K562 (cell line): ENCODE results near the gene RPS6KA4. TPM values are rescaled to one million over a fixed set of nuclear protein-coding genes. Genes with fewer than 3 reads are reported as not detected.

Source experiments
- CEBPZ ChIP-seq: fragments of 150-350 bp; IDR thresholded peaks from 2 replicates; pipeline ENCODE4 v1.6.1; 2014; ENCODE audit warnings: low read depth, mild to moderate bottlenecking, low read length, borderline replicate concordance
- CHD1 ChIP-seq: fragments of 200-600 bp; sonication (generic); IDR thresholded peaks from one replicate; pipeline ENCODE4 v1.6.1; 2012; ENCODE audit warnings: mild to moderate bottlenecking, moderate library complexity, low read length, inconsistent platforms
- DNMT1 ChIP-seq: fragments of 450-650 bp; IDR thresholded peaks from 2 replicates; pipeline ENCODE4 v1.6.1; 2016; ENCODE audit warnings: antibody characterized with exemption, mild to moderate bottlenecking
- FOXA1 ChIP-seq: fragments of 450-650 bp; IDR thresholded peaks from 2 replicates; pipeline ENCODE4 v1.6.1; 2016; ENCODE audit warnings: mild to moderate bottlenecking, borderline replicate concordance
- HDAC3 ChIP-seq: fragments of 450-650 bp; IDR thresholded peaks from 2 replicates; pipeline ENCODE4 v1.6.1; 2018; ENCODE audit warnings: borderline replicate concordance, mild to moderate bottlenecking, moderate library complexity; ENCODE audit not compliant: partially characterized antibody
- HDGF ChIP-seq: fragments of 450-650 bp; IDR thresholded peaks from 2 replicates; pipeline ENCODE4 v1.6.1; 2016
- MYNN ChIP-seq, 2 experiments: sonication (generic); formaldehyde crosslinking in 1 of 2; IDR thresholded peaks; 2 replicates each; pipeline versions ENCODE4 v1.5.0 to v1.6.1; 2016 to 2020; ENCODE audit warnings: antibody characterized with exemption in 1 of 2, missing genetic modification reagents in 1 of 2
- PHF20 ChIP-seq: fragments of 450-650 bp; IDR thresholded peaks from 2 replicates; pipeline ENCODE4 v1.6.1; 2018; ENCODE audit not compliant: partially characterized antibody
- RB1 ChIP-seq: fragments of 450-650 bp; IDR thresholded peaks from 2 replicates; pipeline ENCODE4 v1.6.1; 2017; ENCODE audit warnings: low read depth, mild to moderate bottlenecking
- RBM39 ChIP-seq: fragments of 200-400 bp; formaldehyde crosslinking; optimal IDR thresholded peaks from 2 replicates; pipeline ENCODE3; 2018; ENCODE audit warnings: low read depth, low read length
- RHOXF2B ChIP-seq: fragments of 250-450 bp; sonication (Bioruptor Pico); conservative IDR thresholded peaks from 2 replicates; pipeline ENCODE4 v1.5.1; 2021
- RNF2 ChIP-seq: sonication (generic); IDR thresholded peaks from 2 replicates; pipeline ENCODE4 v1.6.1; 2016
- SETDB1 ChIP-seq: IDR thresholded peaks from one replicate; pipeline ENCODE4 v1.6.1; 2012; ENCODE audit warnings: low read length, control low read depth, inconsistent platforms
- SMAD4 ChIP-seq: fragments of 250-450 bp; sonication (Bioruptor Pico); conservative IDR thresholded peaks from 2 replicates; pipeline ENCODE4 v1.8.0; 2021; ENCODE audit warnings: inconsistent platforms, mild to moderate bottlenecking, moderate library complexity
- SNIP1 ChIP-seq: fragments of 450-650 bp; IDR thresholded peaks from 2 replicates; pipeline ENCODE4 v1.7.1; 2017; ENCODE audit warnings: low read depth, mild to moderate bottlenecking
- STAT5A ChIP-seq: IDR thresholded peaks from 2 replicates; pipeline ENCODE4 v1.6.1; 2012; ENCODE audit warnings: low read length, inconsistent platforms, borderline replicate concordance
- TEAD1 ChIP-seq, 2 experiments: fragments of 450-650 bp in 1 of 2; sonication (generic) in 1 of 2; formaldehyde crosslinking; IDR thresholded peaks; 2 replicates each; pipeline versions ENCODE4 v1.4.0 to v1.8.0; 2020 to 2022; ENCODE audit warnings: mild to moderate bottlenecking in 2 of 2, missing genetic modification reagents in 1 of 2
- ZNF311 ChIP-seq: fragments of 250-450 bp; sonication (Bioruptor Pico); IDR thresholded peaks from 2 replicates; pipeline ENCODE4 v1.4.0; 2020; ENCODE audit warnings: mild to moderate bottlenecking, moderate library complexity
- polyA plus RNA-seq, 8 experiments: library from polyadenylated mRNA; depleted of rRNA in 4 of 8; stranded (reverse) in 5 of 8; unstranded in 3 of 8; fragments of >200 nt; fragmentation: Nextera tagmentation in 2 of 8; fragmentation: Illumina TruSeq in 1 of 8; extraction: Ambion mirVana in 2 of 8; extraction: Trizol in 1 of 8; gene quantifications; 2 replicates each; pipeline versions ENCODE4 v1.2.1 to v1.2.3, GENCODE V29; 2011 to 2014; ENCODE audit warnings: inconsistent platforms in 1 of 8, missing spikeins in 1 of 8
- total RNA-seq, 7 experiments: library from RNA; depleted of rRNA in 6 of 7; stranded (reverse); fragments of >200 nt in 6 of 7; fragmentation: Illumina TruSeq in 2 of 7; extraction: Trizol in 2 of 7; gene quantifications; 2 replicates each; pipeline versions ENCODE4 v1.2.1 to v1.2.3, GENCODE V29; 2011 to 2021; ENCODE audit warnings: low replicate concordance in 1 of 7
- TF ChIP-seq, protein P1 (sequence below), 2 experiments: fragments of 200-800 bp in 1 of 2; sonication (Bioruptor generic) in 1 of 2; sonication (generic) in 1 of 2; formaldehyde crosslinking in 1 of 2; IDR thresholded peaks in 1 of 2; conservative IDR thresholded peaks in 1 of 2; 2 replicates each; pipeline versions ENCODE4 v1.5.0 to v1.6.1; 2016 to 2020; ENCODE audit warnings: missing compliant biosample characterization in 1 of 2, missing genetic modification characterization in 1 of 2, missing genetic modification reagents in 1 of 2
- TF ChIP-seq, protein P2 (sequence below): fragments of 450-650 bp; formaldehyde crosslinking; IDR thresholded peaks from 2 replicates; pipeline ENCODE4 v1.4.0; 2022; ENCODE audit warnings: mild to moderate bottlenecking, moderate library complexity
- TF ChIP-seq, protein P3 (sequence below): fragments of 250-450 bp; sonication (Bioruptor Pico); IDR thresholded peaks from 2 replicates; pipeline ENCODE4 v1.5.0; 2021

RPS6KA4 gene
- total and polyA plus RNA-seq, 9 of the 15 experiments (the other 6 are each of a cell fraction or from before 2014, with no cell fraction given): 0.15 to 23.8 (median 9.8) TPM

DNA sequence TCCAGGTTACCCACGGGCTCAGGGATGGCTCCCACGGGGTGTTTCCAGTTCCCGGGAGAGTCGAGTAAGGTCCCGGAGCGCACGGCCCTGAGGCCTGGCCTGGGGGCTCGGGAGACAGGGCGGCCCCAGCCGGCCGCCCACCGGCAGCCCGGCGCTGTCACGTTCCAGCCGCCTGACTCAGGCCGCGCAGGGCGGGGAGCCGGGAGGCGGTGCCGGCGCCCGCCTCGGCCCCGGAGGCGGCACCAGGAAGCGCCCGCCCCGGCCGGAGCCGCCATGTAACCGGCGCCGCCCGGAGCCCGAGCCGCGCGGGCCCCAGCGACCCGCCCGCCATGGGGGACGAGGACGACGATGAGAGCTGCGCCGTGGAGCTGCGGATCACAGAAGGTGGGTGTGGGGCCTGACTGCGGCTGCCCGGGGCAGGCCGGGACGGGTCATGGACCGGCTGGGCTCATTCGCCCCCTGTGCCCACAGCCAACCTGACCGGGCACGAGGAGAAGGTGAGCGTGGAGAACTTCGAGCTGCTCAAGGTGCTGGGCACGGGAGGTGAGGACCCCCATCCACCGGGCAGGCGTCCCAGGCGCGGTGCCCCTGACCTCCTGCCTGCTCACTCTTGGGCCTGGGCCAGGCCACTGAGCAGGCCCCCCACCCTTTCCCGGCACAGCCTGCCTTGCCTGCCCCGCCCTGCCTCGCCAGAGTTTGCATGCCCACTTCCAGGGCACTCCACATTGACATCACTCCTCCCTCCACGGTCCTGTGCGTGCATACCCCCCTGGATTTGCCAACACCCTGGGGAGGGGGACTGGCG, at the start of gene RPS6KA4 (continued):
- TF ChIP-seq, protein P1, sequence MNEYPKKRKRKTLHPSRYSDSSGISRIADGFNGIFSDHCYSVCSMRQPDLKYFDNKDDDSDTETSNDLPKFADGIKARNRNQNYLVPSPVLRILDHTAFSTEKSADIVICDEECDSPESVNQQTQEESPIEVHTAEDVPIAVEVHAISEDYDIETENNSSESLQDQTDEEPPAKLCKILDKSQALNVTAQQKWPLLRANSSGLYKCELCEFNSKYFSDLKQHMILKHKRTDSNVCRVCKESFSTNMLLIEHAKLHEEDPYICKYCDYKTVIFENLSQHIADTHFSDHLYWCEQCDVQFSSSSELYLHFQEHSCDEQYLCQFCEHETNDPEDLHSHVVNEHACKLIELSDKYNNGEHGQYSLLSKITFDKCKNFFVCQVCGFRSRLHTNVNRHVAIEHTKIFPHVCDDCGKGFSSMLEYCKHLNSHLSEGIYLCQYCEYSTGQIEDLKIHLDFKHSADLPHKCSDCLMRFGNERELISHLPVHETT (CRISPR knock-in tag; conservative IDR thresholded peaks at IDR 0.05 in 1 of 2, IDR thresholded peaks at IDR 0.05 in 1 of 2): peak in 1 of 2 experiments; percentile 93; a peak in 2 of 4 replicates
- TF ChIP-seq, protein P2, sequence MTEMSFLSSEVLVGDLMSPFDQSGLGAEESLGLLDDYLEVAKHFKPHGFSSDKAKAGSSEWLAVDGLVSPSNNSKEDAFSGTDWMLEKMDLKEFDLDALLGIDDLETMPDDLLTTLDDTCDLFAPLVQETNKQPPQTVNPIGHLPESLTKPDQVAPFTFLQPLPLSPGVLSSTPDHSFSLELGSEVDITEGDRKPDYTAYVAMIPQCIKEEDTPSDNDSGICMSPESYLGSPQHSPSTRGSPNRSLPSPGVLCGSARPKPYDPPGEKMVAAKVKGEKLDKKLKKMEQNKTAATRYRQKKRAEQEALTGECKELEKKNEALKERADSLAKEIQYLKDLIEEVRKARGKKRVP (CRISPR knock-in tag): no peak
- TF ChIP-seq, protein P3, sequence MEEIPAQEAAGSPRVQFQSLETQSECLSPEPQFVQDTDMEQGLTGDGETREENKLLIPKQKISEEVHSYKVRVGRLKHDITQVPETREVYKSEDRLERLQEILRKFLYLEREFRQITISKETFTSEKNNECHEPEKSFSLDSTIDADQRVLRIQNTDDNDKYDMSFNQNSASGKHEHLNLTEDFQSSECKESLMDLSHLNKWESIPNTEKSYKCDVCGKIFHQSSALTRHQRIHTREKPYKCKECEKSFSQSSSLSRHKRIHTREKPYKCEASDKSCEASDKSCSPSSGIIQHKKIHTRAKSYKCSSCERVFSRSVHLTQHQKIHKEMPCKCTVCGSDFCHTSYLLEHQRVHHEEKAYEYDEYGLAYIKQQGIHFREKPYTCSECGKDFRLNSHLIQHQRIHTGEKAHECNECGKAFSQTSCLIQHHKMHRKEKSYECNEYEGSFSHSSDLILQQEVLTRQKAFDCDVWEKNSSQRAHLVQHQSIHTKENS (CRISPR knock-in tag): no peak
- TF ChIP-seq CHD1 (no peak), STAT5A (no peak), SNIP1 (no peak), RB1 (peak; percentile 86), HDAC3 (no peak), RBM39 (no peak), ZNF311 (no peak), DNMT1 (no peak), HDGF (no peak), CEBPZ (no peak), TEAD1 (CRISPR knock-in tag; IDR thresholded peaks at IDR 0.05) (no peak; a peak in 1 of 4 replicates), MYNN (IDR thresholded peaks at IDR 0.05) (no peak), MYNN (CRISPR knock-in tag; IDR thresholded peaks at IDR 0.05) (no peak), PHF20 (peak; percentile 80), SMAD4 (CRISPR knock-in tag) (peak; percentile 79), RHOXF2B (CRISPR knock-in tag) (no peak), SETDB1 (no peak), FOXA1 (no peak), RNF2 (no peak)
